CD14-positive monocyte (primary cell): ENCODE results near the gene GOLGA5. TPM values are rescaled to one million over a fixed set of nuclear protein-coding genes. Genes with fewer than 3 reads are reported as not detected.

Experiments
- DNase-seq, 3 donors: peaks; one replicate each; pipeline ENCODE4 v3.0.0-alpha.2; 2011 to 2022
- H2AFZ ChIP-seq: 2 replicates; pipeline ENCODE4 v1.6.0; 2012; ENCODE audit warnings: mild to moderate bottlenecking, low read depth, low read length, inconsistent platforms; ENCODE audit not compliant: insufficient read depth, poor library complexity, severe bottlenecking
- H3K27ac ChIP-seq, 2 donors: 1 replicate in 1 of 2; 2 replicates in 1 of 2; pipeline ENCODE4 v1.5.1; 2012 to 2013; ENCODE audit warnings: low read length in 2 of 2, control low read depth in 1 of 2, inconsistent platforms in 1 of 2, low read depth in 1 of 2, mild to moderate bottlenecking in 1 of 2
- H3K27me3 ChIP-seq, 2 donors: one replicate each; pipeline versions ENCODE4 v1.6.0 to v1.6.1; 2011 to 2013; ENCODE audit warnings: low read length in 2 of 2; ENCODE audit not compliant: control insufficient read depth in 2 of 2, insufficient read depth in 2 of 2
- H3K36me3 ChIP-seq, 2 donors: replicated peaks in 1 of 2; 1 replicate in 1 of 2; 2 replicates in 1 of 2; pipeline versions ENCODE4 v1.5.1 to v1.6.1; 2012 to 2013; ENCODE audit warnings: low read length in 2 of 2, control low read depth in 1 of 2, inconsistent platforms in 1 of 2, mild to moderate bottlenecking in 1 of 2; ENCODE audit not compliant: insufficient read depth in 2 of 2, control insufficient read depth in 1 of 2
- H3K4me1 ChIP-seq, 2 donors: 1 replicate in 1 of 2; 2 replicates in 1 of 2; pipeline versions ENCODE4 v1.5.1 to v1.6.1; 2012 to 2013; ENCODE audit warnings: low read length in 2 of 2, control low read depth in 1 of 2, inconsistent platforms in 1 of 2, mild to moderate bottlenecking in 1 of 2, moderate library complexity in 1 of 2; ENCODE audit not compliant: insufficient read depth in 2 of 2, control insufficient read depth in 1 of 2
- H3K4me2 ChIP-seq: replicated peaks from 2 replicates; pipeline ENCODE3; 2012; ENCODE audit warnings: low read length, moderate library complexity, mild to moderate bottlenecking; ENCODE audit not compliant: poor library complexity, severe bottlenecking; ENCODE audit errors: extremely low read depth
- H3K4me3 ChIP-seq, 3 experiments: fragments of 200-600 bp in 1 of 3; sonication (generic) in 1 of 3; replicated peaks in 1 of 3; 1 replicate in 2 of 3; 2 replicates in 1 of 3; pipeline ENCODE4 v1.5.1; 2011 to 2013; ENCODE audit warnings: low read length in 3 of 3, mild to moderate bottlenecking in 3 of 3, control low read depth in 2 of 3, low read depth in 2 of 3, inconsistent platforms in 1 of 3, moderate library complexity in 1 of 3
- H3K79me2 ChIP-seq: 2 replicates; pipeline ENCODE4 v1.6.0; 2012; ENCODE audit warnings: mild to moderate bottlenecking, control low read depth, inconsistent platforms, low read length, moderate library complexity; ENCODE audit not compliant: insufficient read depth
- H3K9ac ChIP-seq: 2 replicates; pipeline ENCODE4 v1.6.0; 2017; ENCODE audit warnings: low read length, mild to moderate bottlenecking; ENCODE audit not compliant: insufficient read depth, poor library complexity, severe bottlenecking
- H3K9me3 ChIP-seq, 2 donors: replicated peaks in 1 of 2; 1 replicate in 1 of 2; 2 replicates in 1 of 2; pipeline versions ENCODE4 v1.5.1 to v1.6.1; 2012 to 2013; ENCODE audit warnings: low read length in 2 of 2, control low read depth in 1 of 2; ENCODE audit not compliant: control insufficient read depth in 1 of 2, insufficient read depth in 1 of 2
- H4K20me1 ChIP-seq: 2 replicates; pipeline ENCODE4 v1.6.0; 2012; ENCODE audit warnings: mild to moderate bottlenecking, low read length, control low read depth, moderate library complexity; ENCODE audit not compliant: insufficient read depth
- H3K27ac Mint-ChIP-seq, 7 donors: one replicate each; pipeline ENCODE4 v1.8.0; 2020; ENCODE audit warnings: mild to moderate bottlenecking in 7 of 7, mixed read lengths in 7 of 7, moderate library complexity in 6 of 7, inconsistent platforms in 2 of 7
- H3K27me3 Mint-ChIP-seq, 3 donors: one replicate each; pipeline ENCODE4 v1.8.0; 2021 to 2022; ENCODE audit warnings: low read depth in 3 of 3, mild to moderate bottlenecking in 3 of 3, mixed read lengths in 3 of 3, moderate library complexity in 3 of 3, inconsistent platforms in 1 of 3
- H3K36me3 Mint-ChIP-seq, 2 donors: one replicate each; pipeline ENCODE4 v1.8.0; 2020; ENCODE audit warnings: mixed read lengths in 2 of 2, inconsistent platforms in 1 of 2, mild to moderate bottlenecking in 1 of 2
- H3K4me1 Mint-ChIP-seq: one replicate; pipeline ENCODE4 v1.8.0; 2020; ENCODE audit warnings: mild to moderate bottlenecking, mixed read lengths
- H3K4me3 Mint-ChIP-seq, 2 donors: one replicate each; pipeline ENCODE4 v1.8.0; 2020; ENCODE audit warnings: mild to moderate bottlenecking in 2 of 2, mixed read lengths in 2 of 2, moderate library complexity in 1 of 2
- H3K9me3 Mint-ChIP-seq, 7 donors: one replicate each; pipeline ENCODE4 v1.8.0; 2020 to 2022; ENCODE audit warnings: mixed read lengths in 7 of 7, mild to moderate bottlenecking in 6 of 7, moderate library complexity in 6 of 7, inconsistent platforms in 2 of 7
- WGBS: methylation state at CpG from one replicate; pipeline ENCODE4 v1.1.5; 2013; ENCODE audit warnings: missing lambda C conversion rate; ENCODE audit not compliant: insufficient coverage; 5-methylcytosine and 5-hydroxymethylcytosine counted together
- intact Hi-C, 2 donors: fragments of 100-400 bp; cut with micrococcal nuclease; formaldehyde crosslinking; loops; one replicate each; pipeline versions ENCODE4 v1.15.0 to v1.15.1; 2023
- polyA plus RNA-seq, 3 donors: library from polyadenylated mRNA; depleted of rRNA in 1 of 3; unstranded in 2 of 3; stranded (reverse) in 1 of 3; fragments of 300-500 nt in 2 of 3; fragments of >200 nt in 1 of 3; fragmentation: Illumina TruSeq in 2 of 3; gene quantifications; 1 replicate in 2 of 3; 2 replicates in 1 of 3; pipeline ENCODE4 v1.2.3, GENCODE V29; 2012 to 2021
- TF ChIP-seq, protein P1 (sequence below): fragments of 200-600 bp; IDR thresholded peaks from one replicate; pipeline ENCODE4 v1.8.0; 2022; ENCODE audit warnings: antibody characterized with exemption, mild to moderate bottlenecking

Gene GOLGA5
- polyA plus RNA-seq, 3 donors = 12.4 to 19.0 (median 16.3) TPM

- DNase-seq = peak; percentile 29 to 52 (median 30)
- H3K9me3 ChIP-seq = no peaks in the 10 kb centered on the region
- TF ChIP-seq, protein P1, sequence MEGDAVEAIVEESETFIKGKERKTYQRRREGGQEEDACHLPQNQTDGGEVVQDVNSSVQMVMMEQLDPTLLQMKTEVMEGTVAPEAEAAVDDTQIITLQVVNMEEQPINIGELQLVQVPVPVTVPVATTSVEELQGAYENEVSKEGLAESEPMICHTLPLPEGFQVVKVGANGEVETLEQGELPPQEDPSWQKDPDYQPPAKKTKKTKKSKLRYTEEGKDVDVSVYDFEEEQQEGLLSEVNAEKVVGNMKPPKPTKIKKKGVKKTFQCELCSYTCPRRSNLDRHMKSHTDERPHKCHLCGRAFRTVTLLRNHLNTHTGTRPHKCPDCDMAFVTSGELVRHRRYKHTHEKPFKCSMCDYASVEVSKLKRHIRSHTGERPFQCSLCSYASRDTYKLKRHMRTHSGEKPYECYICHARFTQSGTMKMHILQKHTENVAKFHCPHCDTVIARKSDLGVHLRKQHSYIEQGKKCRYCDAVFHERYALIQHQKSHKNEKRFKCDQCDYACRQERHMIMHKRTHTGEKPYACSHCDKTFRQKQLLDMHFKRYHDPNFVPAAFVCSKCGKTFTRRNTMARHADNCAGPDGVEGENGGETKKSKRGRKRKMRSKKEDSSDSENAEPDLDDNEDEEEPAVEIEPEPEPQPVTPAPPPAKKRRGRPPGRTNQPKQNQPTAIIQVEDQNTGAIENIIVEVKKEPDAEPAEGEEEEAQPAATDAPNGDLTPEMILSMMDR = no peak
- H3K9me3 Mint-ChIP-seq = peaks cover 0 to 7% (median 5%) of the 10 kb centered on the region in 7 donors
- H3K9ac ChIP-seq = peak overlapping the region; percentile 20
- peaks cover 2 to 6% of the 10 kb centered on the region in 2 donors for H3K36me3 ChIP-seq
- H2AFZ ChIP-seq = peak overlapping the region; percentile 48
- peak overlapping the region in 1 of 2 donors; percentile 51 for H3K4me3 Mint-ChIP-seq
- no peaks in the 10 kb centered on the region for H3K79me2 ChIP-seq
- peak overlapping the region; percentile 32 for H3K4me2 ChIP-seq
- H3K4me1 Mint-ChIP-seq = peaks cover 26% of the 10 kb centered on the region
- peaks cover 5 to 16% of the 10 kb centered on the region in 2 donors for H3K36me3 Mint-ChIP-seq
- peaks cover 21 to 27% of the 10 kb centered on the region in 2 donors for H3K4me1 ChIP-seq
- peak overlapping the region; percentile 78 to 96 (median 90) for H3K27ac Mint-ChIP-seq
- H4K20me1 ChIP-seq = no peaks in the 10 kb centered on the region
- intact Hi-C loops = no loop called here
- H3K27me3 Mint-ChIP-seq = peaks cover 0 to 4% (median 4%) of the 10 kb centered on the region in 3 donors
- peak overlapping the region; percentile 6 to 79 for H3K27ac ChIP-seq
- H3K4me3 ChIP-seq = peak overlapping the region in 1 of 3 experiments; percentile 24
- no CpG with 5 or more reads among the region's 6 CpGs for WGBS
- H3K27me3 ChIP-seq = no peaks in the 10 kb centered on the region
These were observed 53.2 kb downstream of the GOLGA5 start for GRCh38 chr14:92847278-92847677.

GRCh38 chr14:92847749-92848148, 53.6 kb downstream of the GOLGA5 start:
- Mint-ChIP-seq H3K36me3 (peaks cover 5 to 14% of the 10 kb centered on the region in 2 donors), H3K4me1 (peaks cover 26% of the 10 kb centered on the region), H3K4me3 (peak overlapping the region in 1 of 2 donors; percentile 51), H3K27me3 (peaks cover 0 to 5% (median 4%) of the 10 kb centered on the region in 3 donors), H3K27ac (peak overlapping the region in 5 of 7 donors; percentile 41 to 94 (median 90)), H3K9me3 (peaks cover 3 to 11% (median 8%) of the 10 kb centered on the region in 7 donors)
- H3K9ac ChIP-seq = no peak overlapping the region
- no peaks in the 10 kb centered on the region for H3K79me2 ChIP-seq
- no peaks in the 10 kb centered on the region for H4K20me1 ChIP-seq
- intact Hi-C loops = no loop called here
- H3K36me3 ChIP-seq = peaks cover under 1 to 2% of the 10 kb centered on the region in 2 donors
- no peaks in the 10 kb centered on the region for H3K9me3 ChIP-seq
- H3K4me3 ChIP-seq = no peak overlapping the region
- H3K27me3 ChIP-seq = no peaks in the 10 kb centered on the region
- H2AFZ ChIP-seq = no peak overlapping the region
- peak overlapping the region; percentile 32 for H3K4me2 ChIP-seq
- WGBS = no CpG with 5 or more reads among the region's 2 CpGs
- H3K27ac ChIP-seq = peak overlapping the region in 1 of 2 donors; percentile 79
- peaks cover 21 to 27% of the 10 kb centered on the region in 2 donors for H3K4me1 ChIP-seq
- no peak for DNase-seq
- TF ChIP-seq, protein P1 = no peak
